Coronary artery (tissue), 2 donors: ENCODE data around the gene ATAD2B.
A peak's percentile ranks its signal among the peaks of the same experiment; 100 is the strongest.

ENCODE experiments used
- DNase-seq: peaks from one replicate; pipeline ENCODE4 v3.0.0-alpha.2; 2017; ENCODE audit warnings: low spot score
- H3K27ac ChIP-seq, 2 donors: fragments of 200-600 bp; sonication (generic); one replicate each; pipeline ENCODE4 v1.5.1; 2016 to 2019
- H3K4me3 ChIP-seq: fragments of 200-600 bp; sonication (generic); 2 replicates; pipeline ENCODE4 v1.5.1; 2016; ENCODE audit warnings: mild to moderate bottlenecking, moderate library complexity
- CTCF ChIP-seq: fragments of 200-600 bp; sonication (generic); IDR thresholded peaks from one replicate; pipeline ENCODE4 v1.5.1; 2019; ENCODE audit warnings: antibody characterized with exemption

The ATAD2B gene

GRCh38 chr2:23713351-23713750 lies 213.6 kb downstream of the ATAD2B start:
- Histone ChIP-seq H3K27ac (no peak overlapping the region), H3K4me3 (no peak overlapping the region)
- DNase-seq = no peak
- TF ChIP-seq CTCF = no peak

- Histone ChIP-seq H3K4me3 (no peak overlapping the region), H3K27ac (no peak overlapping the region)
- DNase-seq = no peak
- no peak for TF ChIP-seq CTCF
These were observed 214.2 kb downstream of the ATAD2B start for GRCh38 chr2:23712756-23713151.

GRCh38 chr2:23711979-23712755 lies 214.8 kb downstream of the ATAD2B start:
- no peak for TF ChIP-seq CTCF
- Histone ChIP-seq H3K4me3 (no peak overlapping the region), H3K27ac (no peak overlapping the region)
- DNase-seq = no peak

GRCh38 chr2:23709311-23709710 lies 217.6 kb downstream of the ATAD2B start:
- TF ChIP-seq CTCF = no peak
- H3K27ac ChIP-seq = no peak overlapping the region
- no peak for DNase-seq
- no peak overlapping the region for H3K4me3 ChIP-seq

GRCh38 chr2:23708771-23709170 lies 218.2 kb downstream of the ATAD2B start:
- TF ChIP-seq CTCF = no peak
- no peak for DNase-seq
- Histone ChIP-seq H3K4me3 (no peak overlapping the region), H3K27ac (no peak overlapping the region)

- no peak overlapping the region for H3K27ac ChIP-seq
- DNase-seq = peak; percentile 26
- H3K4me3 ChIP-seq = no peak overlapping the region
- no peak for TF ChIP-seq CTCF
These were observed 219.8 kb downstream of the ATAD2B start for GRCh38 chr2:23707096-23707495.

GRCh38 chr2:23706613-23707078 lies 220.3 kb downstream of the ATAD2B start:
- no peak for TF ChIP-seq CTCF
- Histone ChIP-seq H3K4me3 (no peak overlapping the region), H3K27ac (no peak overlapping the region)
- peak; percentile 28 for DNase-seq
